HG03457 (cell line): ENCODE data around the gene SMARCC2.
"Not testable (repeated sequence)": the region's sequence is repeated elsewhere in the genome, so short reads cannot be mapped to it uniquely, and the experiment has no call there.

Experiments
- ATAC-seq: cut with Tn5 transposase; IDR thresholded peaks from one replicate; pipeline ENCODE4 v1.9.1; 2021; ENCODE audit warnings: moderate number of reproducible peaks; ENCODE audit not compliant: unreplicated experiment

Gene SMARCC2

GRCh38 chr12:56126732-56127239 is 62.5 kb downstream of the SMARCC2 start:
- ATAC-seq = no peak

GRCh38 chr12:56124133-56124532 is 65.2 kb downstream of the SMARCC2 start:
- no peak for ATAC-seq

DNA sequence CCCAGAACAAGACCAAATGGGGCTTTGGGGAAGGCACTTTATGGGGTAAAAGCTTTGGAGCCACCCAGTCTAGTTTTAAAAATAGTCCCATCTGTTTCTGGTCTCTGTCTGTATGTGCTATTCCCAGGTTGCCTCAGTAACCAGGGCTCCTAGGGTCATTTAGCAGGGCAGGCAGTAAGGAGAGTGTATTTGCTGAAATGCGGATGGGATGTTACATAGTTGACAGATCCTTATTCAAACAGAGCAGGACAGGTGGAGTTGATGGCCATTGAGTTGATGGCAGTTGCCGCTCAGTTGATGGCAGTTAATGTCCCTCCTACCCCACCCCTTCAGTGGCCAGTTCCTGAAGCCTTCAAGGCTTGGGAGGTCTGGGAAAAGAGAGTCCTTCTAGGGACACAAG is 66.6 kb downstream of the SMARCC2 start:
- no peak for ATAC-seq

- ATAC-seq = no peak
Measured at GRCh38 chr12:56121204-56121870, 67.9 kb downstream of the SMARCC2 start.

DNA sequence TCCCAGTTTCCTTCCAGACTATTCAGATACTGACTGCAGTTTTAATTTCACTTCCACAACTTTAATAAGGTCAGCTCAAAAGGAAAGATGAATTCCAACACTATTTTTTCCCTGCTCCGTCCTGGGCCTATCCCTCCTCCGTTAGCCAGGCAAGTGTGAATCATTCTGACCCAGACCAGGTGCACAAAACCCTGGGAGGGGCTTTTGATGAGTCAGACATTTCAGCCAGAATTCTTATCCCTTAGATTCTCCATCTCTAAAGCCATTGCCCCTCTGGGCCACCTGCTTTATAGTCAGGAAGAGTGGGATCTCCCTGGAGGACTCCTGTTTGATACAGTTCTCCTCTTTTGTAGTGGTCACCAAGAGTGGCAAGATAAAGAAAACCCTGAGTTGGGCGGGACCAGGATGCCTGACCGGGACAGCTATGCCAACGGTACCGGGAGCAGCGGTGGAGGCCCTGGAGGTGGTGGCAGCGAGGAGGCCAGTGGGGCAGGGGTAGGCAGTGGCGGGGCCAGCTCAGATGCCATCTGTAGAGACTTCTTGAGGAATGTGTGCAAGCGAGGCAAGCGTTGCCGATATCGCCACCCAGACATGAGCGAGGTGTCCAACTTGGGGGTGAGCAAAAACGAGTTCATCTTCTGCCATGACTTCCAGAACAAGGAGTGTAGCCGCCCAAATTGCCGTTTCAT is 69.0 kb downstream of the SMARCC2 start:
- ATAC-seq = no peak

DNA sequence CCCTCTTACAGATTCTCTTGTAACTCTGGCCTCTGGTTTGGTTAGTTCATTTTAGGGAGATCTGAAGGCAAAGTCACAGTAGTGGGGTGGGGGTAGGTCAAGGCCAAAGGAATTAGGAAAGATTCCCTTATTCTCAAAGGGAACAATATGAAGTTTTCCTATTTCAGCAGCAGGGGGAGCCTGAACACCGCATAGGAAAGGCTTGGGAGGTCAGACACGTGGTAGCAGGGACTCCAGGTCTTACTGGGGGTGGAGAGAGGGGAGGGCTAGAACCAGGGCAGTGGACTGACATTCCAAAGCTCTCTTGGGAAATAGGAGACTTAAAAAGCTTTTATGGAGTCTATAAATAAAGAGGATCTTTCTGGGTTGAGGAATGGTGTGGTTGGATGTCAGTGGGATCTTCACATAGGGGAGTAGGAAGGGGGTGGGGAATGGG is 69.9 kb downstream of the SMARCC2 start:
- no peak for ATAC-seq

- ATAC-seq = no peak
Measured at GRCh38 chr12:56118688-56119357, 70.5 kb downstream of the SMARCC2 start.

- peak; percentile 67 for ATAC-seq
Measured at GRCh38 chr12:56117778-56118687, 71.2 kb downstream of the SMARCC2 start, which contains the start of gene ZC3H10. TSS of gene ZC3H10 (plus strand) at chr12:56118266. CDS start at chr12:56120563, 2,297 bp downstream.

- not testable (repeated sequence) for ATAC-seq
Measured at GRCh38 chr12:56117082-56117706, 72.1 kb downstream of the SMARCC2 start.

GRCh38 chr12:56116267-56117081 is 72.8 kb downstream of the SMARCC2 start, which contains the start of gene RPL41:
TSS of gene RPL41 (plus strand) at chr12:56116633.
- ATAC-seq = peak; percentile 35

- ATAC-seq = no peak
Measured at GRCh38 chr12:56115329-56115728, 74.0 kb downstream of the SMARCC2 start.

DNA sequence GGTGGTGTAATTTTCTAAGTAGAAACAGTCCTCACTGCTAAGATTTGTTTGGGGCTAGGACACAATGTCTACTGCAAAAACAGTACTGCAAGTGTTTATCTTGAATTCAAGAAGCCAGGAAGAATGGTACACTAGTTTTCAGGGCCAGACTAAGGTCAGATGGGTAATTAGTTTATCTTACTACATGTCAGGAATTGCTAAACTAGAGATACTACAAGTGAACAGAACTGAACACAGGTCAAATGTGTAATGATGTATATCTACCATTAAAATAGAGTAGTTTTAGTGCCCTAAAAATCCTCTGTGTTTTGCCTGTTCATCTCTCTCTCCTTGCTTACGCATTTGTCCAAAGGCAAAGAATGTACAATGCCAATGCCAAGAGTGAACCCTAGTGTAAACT is 75.2 kb downstream of the SMARCC2 start:
- no peak for ATAC-seq
